Measurements from ENCODE around the gene CYB5RL.

DNA sequence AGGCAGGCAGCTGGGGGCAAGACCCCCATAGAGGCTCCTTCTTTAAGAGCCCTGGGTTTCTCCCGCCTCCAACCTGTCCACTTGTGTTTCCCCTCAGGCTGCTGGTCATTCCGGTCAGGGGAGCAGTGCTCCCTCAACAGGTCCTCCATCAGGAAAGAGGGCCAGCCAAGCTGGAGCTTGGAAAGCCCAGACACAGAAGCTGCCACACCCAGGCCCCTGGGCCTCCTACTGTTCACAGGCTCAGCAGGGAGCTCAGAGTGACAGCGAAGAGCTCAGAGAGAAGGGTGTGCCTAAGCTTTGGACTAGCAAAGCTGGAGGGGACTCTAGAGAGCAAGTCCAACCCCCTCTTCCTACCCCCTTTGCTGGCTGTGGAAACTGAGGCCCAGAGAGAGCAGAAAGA is 36.8 kb downstream of the CYB5RL start:
- TF ChIP-seq, protein P1, sequence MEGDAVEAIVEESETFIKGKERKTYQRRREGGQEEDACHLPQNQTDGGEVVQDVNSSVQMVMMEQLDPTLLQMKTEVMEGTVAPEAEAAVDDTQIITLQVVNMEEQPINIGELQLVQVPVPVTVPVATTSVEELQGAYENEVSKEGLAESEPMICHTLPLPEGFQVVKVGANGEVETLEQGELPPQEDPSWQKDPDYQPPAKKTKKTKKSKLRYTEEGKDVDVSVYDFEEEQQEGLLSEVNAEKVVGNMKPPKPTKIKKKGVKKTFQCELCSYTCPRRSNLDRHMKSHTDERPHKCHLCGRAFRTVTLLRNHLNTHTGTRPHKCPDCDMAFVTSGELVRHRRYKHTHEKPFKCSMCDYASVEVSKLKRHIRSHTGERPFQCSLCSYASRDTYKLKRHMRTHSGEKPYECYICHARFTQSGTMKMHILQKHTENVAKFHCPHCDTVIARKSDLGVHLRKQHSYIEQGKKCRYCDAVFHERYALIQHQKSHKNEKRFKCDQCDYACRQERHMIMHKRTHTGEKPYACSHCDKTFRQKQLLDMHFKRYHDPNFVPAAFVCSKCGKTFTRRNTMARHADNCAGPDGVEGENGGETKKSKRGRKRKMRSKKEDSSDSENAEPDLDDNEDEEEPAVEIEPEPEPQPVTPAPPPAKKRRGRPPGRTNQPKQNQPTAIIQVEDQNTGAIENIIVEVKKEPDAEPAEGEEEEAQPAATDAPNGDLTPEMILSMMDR (IDR thresholded peaks at IDR 0.05 in 8 of 11, conservative IDR thresholded peaks at IDR 0.05 in 3 of 11) = no peak
- no peak for TF ChIP-seq POLR2AphosphoS5 (IDR thresholded peaks at IDR 0.05)
- no peak for TF ChIP-seq POLR2A (IDR thresholded peaks at IDR 0.05)
